K562 (cell line): Measurements from ENCODE around the gene SV2A. TPM values are rescaled to one million over a fixed set of nuclear protein-coding genes. Genes with fewer than 3 reads are reported as not detected.

Source experiments
- ATF3 ChIP-seq, 2 experiments: fragments of 450-650 bp in 1 of 2; sonication (generic) in 1 of 2; formaldehyde crosslinking in 1 of 2; IDR thresholded peaks in 1 of 2; conservative IDR thresholded peaks in 1 of 2; 2 replicates each; pipeline versions ENCODE4 v1.6.1 to v1.8.1; 2016 to 2023; ENCODE audit warnings: mild to moderate bottlenecking in 2 of 2, moderate library complexity in 2 of 2, inconsistent platforms in 1 of 2, missing genetic modification reagents in 1 of 2
- BCOR ChIP-seq: fragments of 450-650 bp; IDR thresholded peaks from 2 replicates; pipeline ENCODE4 v1.6.1; 2016
- CBX8 ChIP-seq: fragments of 200-600 bp; sonication (generic); IDR thresholded peaks from 2 replicates; pipeline ENCODE4 v1.6.1; 2012; ENCODE audit warnings: borderline replicate concordance, mixed run types, low read depth, mild to moderate bottlenecking, moderate library complexity, mixed read lengths, low read length, control low read depth, inconsistent platforms; ENCODE audit not compliant: poor library complexity, severe bottlenecking; ENCODE audit errors: extremely low read depth
- CCAR2 ChIP-seq: fragments of 200-400 bp; formaldehyde crosslinking; IDR thresholded peaks from 2 replicates; pipeline ENCODE4 v1.6.1; 2017; ENCODE audit warnings: mild to moderate bottlenecking, low read depth, low read length
- GABPB1 ChIP-seq: sonication (generic); formaldehyde crosslinking; IDR thresholded peaks from 2 replicates; pipeline ENCODE4 v1.8.0; 2022; ENCODE audit warnings: mild to moderate bottlenecking, missing genetic modification reagents
- HNRNPUL1 ChIP-seq: fragments of 200-400 bp; formaldehyde crosslinking; IDR thresholded peaks from 2 replicates; pipeline ENCODE4 v1.6.1; 2017; ENCODE audit warnings: low read length
- LEF1 ChIP-seq: fragments of 450-650 bp; IDR thresholded peaks from 2 replicates; pipeline ENCODE4 v1.6.1; 2016; ENCODE audit warnings: mild to moderate bottlenecking
- MAFF ChIP-seq: IDR thresholded peaks from 2 replicates; pipeline ENCODE4 v1.6.1; 2012; ENCODE audit warnings: low read length, improper control_type of control experiment
- MXI1 ChIP-seq: IDR thresholded peaks from 2 replicates; pipeline ENCODE4 v1.6.1; 2011; ENCODE audit warnings: low read depth, mild to moderate bottlenecking, improper control_type of control experiment, low read length
- MYNN ChIP-seq, 2 experiments: sonication (generic); formaldehyde crosslinking in 1 of 2; IDR thresholded peaks; 2 replicates each; pipeline versions ENCODE4 v1.5.0 to v1.6.1; 2016 to 2020; ENCODE audit warnings: antibody characterized with exemption in 1 of 2, missing genetic modification reagents in 1 of 2
- NFIC ChIP-seq: fragments of 450-650 bp; IDR thresholded peaks from 2 replicates; pipeline ENCODE4 v1.6.1; 2017; ENCODE audit warnings: mild to moderate bottlenecking, inconsistent platforms
- NR2C2 ChIP-seq, 2 experiments: fragments of 200-800 bp in 1 of 2; sonication (Bioruptor generic) in 1 of 2; sonication (generic) in 1 of 2; formaldehyde crosslinking in 1 of 2; IDR thresholded peaks; 2 replicates each; pipeline versions ENCODE4 v1.6.1 to v1.8.0; 2016 to 2022; ENCODE audit warnings: mild to moderate bottlenecking in 1 of 2, missing compliant biosample characterization in 1 of 2, missing genetic modification characterization in 1 of 2, missing genetic modification reagents in 1 of 2
- PTBP1 ChIP-seq: fragments of 200-400 bp; formaldehyde crosslinking; IDR thresholded peaks from 2 replicates; pipeline ENCODE4 v1.6.1; 2017; ENCODE audit warnings: low read depth, low read length
- RUNX1 ChIP-seq: sonication (generic); IDR thresholded peaks from 2 replicates; pipeline ENCODE4 v1.6.1; 2016; ENCODE audit warnings: antibody characterized with exemption, low read depth
- SMC3 ChIP-seq: conservative IDR thresholded peaks from 2 replicates; pipeline ENCODE4 v1.6.1; 2011; ENCODE audit warnings: low read depth, low read length, improper control_type of control experiment; ENCODE audit not compliant: insufficient read depth
- U2AF2 ChIP-seq: fragments of 200-400 bp; formaldehyde crosslinking; optimal IDR thresholded peaks from 2 replicates; pipeline ENCODE3; 2017; ENCODE audit warnings: low read depth, mild to moderate bottlenecking, low read length
- ZC3H8 ChIP-seq: fragments of 450-650 bp; IDR thresholded peaks from 2 replicates; pipeline ENCODE4 v1.6.1; 2017
- ZNF217 ChIP-seq: sonication (generic); formaldehyde crosslinking; IDR thresholded peaks from 2 replicates; pipeline ENCODE4 v1.8.0; 2022; ENCODE audit warnings: mild to moderate bottlenecking, missing genetic modification reagents
- ZNF584 ChIP-seq: fragments of 200-800 bp; sonication (Bioruptor generic); IDR thresholded peaks from 2 replicates; pipeline ENCODE4 v1.6.1; 2016; ENCODE audit warnings: low read depth, mild to moderate bottlenecking, missing genetic modification characterization, missing compliant biosample characterization
- ZNF699 ChIP-seq: fragments of 250-450 bp; sonication (Bioruptor Pico); IDR thresholded peaks from 2 replicates; pipeline ENCODE4 v1.8.0; 2021; ENCODE audit warnings: mild to moderate bottlenecking, moderate library complexity; ENCODE audit not compliant: insufficient replicate concordance
- polyA plus RNA-seq, 8 experiments: library from polyadenylated mRNA; depleted of rRNA in 4 of 8; stranded (reverse) in 5 of 8; unstranded in 3 of 8; fragments of >200 nt; fragmentation: Nextera tagmentation in 2 of 8; fragmentation: Illumina TruSeq in 1 of 8; extraction: Ambion mirVana in 2 of 8; extraction: Trizol in 1 of 8; gene quantifications; 2 replicates each; pipeline versions ENCODE4 v1.2.1 to v1.2.3, GENCODE V29; 2011 to 2014; ENCODE audit warnings: inconsistent platforms in 1 of 8, missing spikeins in 1 of 8
- total RNA-seq, 7 experiments: library from RNA; depleted of rRNA in 6 of 7; stranded (reverse); fragments of >200 nt in 6 of 7; fragmentation: Illumina TruSeq in 2 of 7; extraction: Trizol in 2 of 7; gene quantifications; 2 replicates each; pipeline versions ENCODE4 v1.2.1 to v1.2.3, GENCODE V29; 2011 to 2021; ENCODE audit warnings: low replicate concordance in 1 of 7
- TF ChIP-seq, protein P1 (sequence below): fragments of 250-450 bp; sonication (Bioruptor Pico); IDR thresholded peaks from 2 replicates; pipeline ENCODE4 v1.5.0; 2020; ENCODE audit warnings: mild to moderate bottlenecking
- TF ChIP-seq, protein P2 (sequence below), 2 experiments: fragments of 450-650 bp; IDR thresholded peaks; 2 replicates each; pipeline ENCODE4 v1.6.1; 2016

Gene SV2A
- total and polyA plus RNA-seq, 9 of the 15 experiments (the other 6 are each of a cell fraction or from before 2014, with no cell fraction given) = 0.07 to 0.22 (median 0.11) TPM; not detected in 1

GRCh38 chr1:149884433-149885338 lies 33.0 kb downstream of the SV2A start (continued):
- TF ChIP-seq LEF1 (no peak), RUNX1 (no peak), PTBP1 (no peak), U2AF2 (no peak), BCOR (no peak), ZNF699 (no peak), MYNN (IDR thresholded peaks at IDR 0.05) (0 out of 2 replicates have a peak, but pooled peaks have one; percentile 10), MYNN (CRISPR knock-in tag; IDR thresholded peaks at IDR 0.05) (no peak), CCAR2 (no peak), HNRNPUL1 (no peak), ATF3 (IDR thresholded peaks at IDR 0.05) (no peak), ATF3 (CRISPR knock-in tag; conservative IDR thresholded peaks at IDR 0.05) (no peak), ZC3H8 (no peak), MXI1 (no peak), MAFF (peak; percentile 51), ZNF217 (CRISPR knock-in tag) (no peak), ZNF584 (CRISPR knock-in tag) (no peak), CBX8 (no peak), NFIC (no peak), GABPB1 (CRISPR knock-in tag) (no peak), SMC3 (no peak; the same call in 1 of the 2 replicates), NR2C2 (CRISPR knock-in tag; IDR thresholded peaks at IDR 0.05) (no peak), NR2C2 (tag; IDR thresholded peaks at IDR 0.05) (peak; percentile 40; the same call in 1 of the 2 replicates)
- TF ChIP-seq, protein P1, sequence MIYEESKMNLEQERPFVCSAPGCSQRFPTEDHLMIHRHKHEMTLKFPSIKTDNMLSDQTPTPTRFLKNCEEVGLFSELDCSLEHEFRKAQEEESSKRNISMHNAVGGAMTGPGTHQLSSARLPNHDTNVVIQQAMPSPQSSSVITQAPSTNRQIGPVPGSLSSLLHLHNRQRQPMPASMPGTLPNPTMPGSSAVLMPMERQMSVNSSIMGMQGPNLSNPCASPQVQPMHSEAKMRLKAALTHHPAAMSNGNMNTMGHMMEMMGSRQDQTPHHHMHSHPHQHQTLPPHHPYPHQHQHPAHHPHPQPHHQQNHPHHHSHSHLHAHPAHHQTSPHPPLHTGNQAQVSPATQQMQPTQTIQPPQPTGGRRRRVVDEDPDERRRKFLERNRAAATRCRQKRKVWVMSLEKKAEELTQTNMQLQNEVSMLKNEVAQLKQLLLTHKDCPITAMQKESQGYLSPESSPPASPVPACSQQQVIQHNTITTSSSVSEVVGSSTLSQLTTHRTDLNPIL (CRISPR knock-in tag) = no peak
- TF ChIP-seq, protein P2, sequence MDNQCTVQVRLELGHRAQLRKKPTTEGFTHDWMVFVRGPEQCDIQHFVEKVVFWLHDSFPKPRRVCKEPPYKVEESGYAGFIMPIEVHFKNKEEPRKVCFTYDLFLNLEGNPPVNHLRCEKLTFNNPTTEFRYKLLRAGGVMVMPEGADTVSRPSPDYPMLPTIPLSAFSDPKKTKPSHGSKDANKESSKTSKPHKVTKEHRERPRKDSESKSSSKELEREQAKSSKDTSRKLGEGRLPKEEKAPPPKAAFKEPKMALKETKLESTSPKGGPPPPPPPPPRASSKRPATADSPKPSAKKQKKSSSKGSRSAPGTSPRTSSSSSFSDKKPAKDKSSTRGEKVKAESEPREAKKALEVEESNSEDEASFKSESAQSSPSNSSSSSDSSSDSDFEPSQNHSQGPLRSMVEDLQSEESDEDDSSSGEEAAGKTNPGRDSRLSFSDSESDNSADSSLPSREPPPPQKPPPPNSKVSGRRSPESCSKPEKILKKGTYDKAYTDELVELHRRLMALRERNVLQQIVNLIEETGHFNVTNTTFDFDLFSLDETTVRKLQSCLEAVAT (IDR thresholded peaks at IDR 0.05) = peak in 1 of 2 experiments; percentile 55; a peak in 3 of 4 replicates
